Measurements from ENCODE around the gene KIF15. TPM values are rescaled to one million over a fixed set of nuclear protein-coding genes. Genes with fewer than 3 reads are reported as not detected.
A peak's percentile ranks its signal among the peaks of the same experiment; 100 is the strongest.

KIF15 gene
- total RNA-seq, 2 experiments from 2014 or later: 41.0 to 45.1 TPM

DNA sequence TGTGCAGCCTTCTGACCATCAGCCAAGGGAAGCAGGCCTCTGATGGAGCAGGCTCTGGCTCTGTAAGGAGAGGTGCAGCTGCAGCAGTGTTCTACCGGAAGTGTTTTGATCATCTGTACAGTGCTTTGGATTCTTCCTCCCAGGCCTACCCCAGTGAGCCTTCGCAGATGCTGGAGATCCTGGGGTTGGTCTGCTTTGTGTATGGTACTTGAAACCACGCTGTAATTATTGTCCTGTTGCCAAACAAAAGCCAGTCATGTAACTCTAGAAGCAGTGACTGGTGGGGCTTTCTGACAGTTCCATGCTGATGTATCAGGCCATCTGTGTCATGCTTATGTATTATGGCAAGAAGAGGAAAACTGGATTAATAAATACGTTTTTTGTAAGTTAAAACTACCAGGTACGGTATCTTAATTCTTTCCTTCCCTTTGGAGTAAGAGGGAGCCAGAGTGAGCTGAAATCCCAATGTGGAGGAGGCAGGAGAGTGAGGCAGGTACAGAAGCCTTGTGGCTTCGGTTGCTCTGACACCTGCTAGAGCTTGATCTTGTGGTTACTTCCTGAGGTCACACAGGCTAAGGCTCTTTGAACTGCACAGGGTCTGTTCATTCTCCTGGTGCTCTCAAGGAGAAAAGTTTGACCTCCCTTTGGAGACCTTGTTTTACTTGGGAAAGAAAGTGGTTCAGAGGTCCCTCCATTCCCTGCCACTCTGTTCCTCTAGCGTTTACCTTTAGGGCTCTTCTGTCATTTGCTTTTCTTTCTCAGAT lies 103.9 kb downstream of the KIF15 start:
- intact Hi-C loops (cut with micrococcal nuclease): no loop called here
- POLR2A ChIA-PET: no interaction called here
- Mint-ChIP-seq H3K36me3 (no peaks in the 10 kb centered on the region), H3K9me3 (peaks cover 2% of the 10 kb centered on the region), H3K27ac (peak overlapping the region; percentile 15), H3K4me3 (no peak overlapping the region), H3K4me1 (ENCODE audit: low read depth) (peaks cover 40% of the 10 kb centered on the region), H3K27me3 (no peaks in the 10 kb centered on the region)
- no peak for DNase-seq
- CTCF ChIA-PET: no interaction called here

DNA sequence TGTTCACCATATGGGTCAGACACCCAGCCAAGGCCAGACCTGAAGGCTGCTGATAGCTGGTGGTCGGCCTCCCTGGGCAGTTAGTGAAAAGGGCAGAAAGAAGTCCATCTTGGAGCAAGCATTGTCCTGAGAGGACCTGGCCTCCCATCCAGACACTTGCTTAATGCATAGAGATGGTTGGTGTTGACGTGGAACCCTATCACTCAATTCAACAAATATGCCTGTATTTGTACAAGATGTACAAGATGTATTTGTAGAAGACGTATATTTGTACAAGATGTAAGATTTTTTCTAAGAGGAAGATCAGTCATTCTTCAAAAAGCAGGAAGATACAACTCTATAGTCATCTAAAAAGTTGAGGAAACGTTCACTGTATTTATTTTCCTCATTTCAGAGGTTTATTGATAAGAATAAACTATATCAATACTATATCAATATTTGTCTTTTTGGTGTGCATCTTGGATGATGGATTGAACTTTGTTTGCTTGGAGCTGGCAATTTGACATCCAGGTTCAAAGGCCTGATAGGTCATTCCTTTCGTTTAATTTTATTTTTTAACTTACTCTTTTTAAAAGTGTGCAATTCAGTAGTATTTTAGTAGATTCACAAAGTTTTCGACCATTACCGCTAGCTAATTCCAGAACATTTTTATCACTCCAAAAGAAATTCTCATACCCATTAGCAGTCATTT lies 106.0 kb downstream of the KIF15 start:
- no peak for DNase-seq
- H3K36me3 Mint-ChIP-seq: no peaks in the 10 kb centered on the region
- no peak overlapping the region for H3K4me3 Mint-ChIP-seq
- H3K27ac Mint-ChIP-seq: no peak overlapping the region
- no peaks in the 10 kb centered on the region for H3K27me3 Mint-ChIP-seq
- H3K4me1 Mint-ChIP-seq (ENCODE audit: low read depth): peaks cover 33% of the 10 kb centered on the region
- ChIA-PET POLR2A (no interaction called here), CTCF (no interaction called here)
- intact Hi-C loops (cut with micrococcal nuclease): no loop called here
- peaks cover 2% of the 10 kb centered on the region for H3K9me3 Mint-ChIP-seq

DNA sequence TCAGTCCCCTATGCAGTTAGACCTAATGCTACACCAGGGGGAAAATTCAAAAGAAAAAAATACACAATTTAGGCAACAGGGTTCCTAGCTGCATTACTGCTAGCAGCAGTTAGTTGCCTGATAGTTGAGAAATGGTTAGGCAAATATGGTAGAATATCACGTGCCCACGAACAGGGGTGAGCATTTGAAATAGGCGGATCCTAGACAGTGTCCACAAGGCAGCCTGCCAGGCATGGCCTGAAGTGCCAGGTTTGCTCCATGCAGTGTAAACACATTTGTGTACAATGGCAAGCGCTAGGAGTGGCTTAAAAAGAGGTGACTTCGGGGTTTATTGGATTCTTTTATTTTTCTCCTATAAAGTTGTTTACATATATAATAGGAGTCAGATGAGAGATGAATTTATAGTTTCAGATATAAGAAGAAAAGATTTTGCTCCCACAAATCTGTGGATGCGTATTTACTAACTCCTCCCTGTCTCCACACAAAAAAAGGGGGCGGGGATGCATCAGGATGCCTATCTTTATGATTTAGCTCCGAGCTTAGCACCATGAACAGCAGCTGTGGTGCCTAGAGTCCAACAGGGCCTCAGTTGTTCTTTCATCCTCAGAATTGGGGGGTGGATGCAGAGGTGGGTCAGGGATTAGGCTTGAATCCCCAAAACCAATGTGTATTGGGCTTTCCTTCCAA lies 108.9 kb downstream of the KIF15 start:
- ChIA-PET CTCF (no interaction called here), POLR2A (no interaction called here)
- peaks cover 13% of the 10 kb centered on the region for H3K4me1 Mint-ChIP-seq (ENCODE audit: low read depth)
- H3K27me3 Mint-ChIP-seq: no peaks in the 10 kb centered on the region
- intact Hi-C loops (cut with micrococcal nuclease): no loop called here
- H3K9me3 Mint-ChIP-seq: peaks cover 2% of the 10 kb centered on the region
- H3K4me3 Mint-ChIP-seq: no peak overlapping the region
- H3K27ac Mint-ChIP-seq: no peak overlapping the region
- DNase-seq: no peak
- no peaks in the 10 kb centered on the region for H3K36me3 Mint-ChIP-seq

DNA sequence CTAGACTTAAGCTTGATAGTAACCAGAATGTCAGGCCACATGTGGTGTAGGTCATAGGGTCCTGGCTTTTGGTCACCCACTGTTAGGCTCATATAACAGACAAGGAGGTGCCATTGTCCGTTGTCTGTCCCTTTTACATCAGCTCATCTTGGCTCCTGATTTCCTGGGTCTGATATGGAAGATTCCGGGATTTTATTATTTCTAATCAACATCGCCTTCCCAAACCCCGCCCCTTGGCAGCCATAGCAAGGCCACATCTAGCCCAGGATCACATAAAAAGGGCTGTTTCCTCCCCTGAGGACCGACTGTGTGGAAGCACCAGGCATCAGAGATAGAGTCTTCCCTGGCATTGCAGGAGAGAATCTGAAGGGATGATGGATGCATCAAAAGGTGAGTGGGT lies 112.7 kb downstream of the KIF15 start, which contains the start of gene TGM4:
TSS of gene TGM4 (plus strand) at position 301 of the 400 bp plus-strand sequence. CDS start at position 372, 71 bp downstream.
- no peak for DNase-seq
- Mint-ChIP-seq H3K27ac (no peak within 1 kb of the TSS), H3K27me3 (no peaks in the 10 kb centered on the region), H3K9me3 (no peaks in the 10 kb centered on the region), H3K4me1 (ENCODE audit: low read depth) (no peaks in the 10 kb centered on the region), H3K4me3 (no peak within 1 kb of the TSS), H3K36me3 (no peaks in the 10 kb centered on the region)
- CTCF ChIA-PET: no interaction called here
- POLR2A ChIA-PET: no interaction called here
- intact Hi-C loops (cut with micrococcal nuclease): no loop called here

DNA sequence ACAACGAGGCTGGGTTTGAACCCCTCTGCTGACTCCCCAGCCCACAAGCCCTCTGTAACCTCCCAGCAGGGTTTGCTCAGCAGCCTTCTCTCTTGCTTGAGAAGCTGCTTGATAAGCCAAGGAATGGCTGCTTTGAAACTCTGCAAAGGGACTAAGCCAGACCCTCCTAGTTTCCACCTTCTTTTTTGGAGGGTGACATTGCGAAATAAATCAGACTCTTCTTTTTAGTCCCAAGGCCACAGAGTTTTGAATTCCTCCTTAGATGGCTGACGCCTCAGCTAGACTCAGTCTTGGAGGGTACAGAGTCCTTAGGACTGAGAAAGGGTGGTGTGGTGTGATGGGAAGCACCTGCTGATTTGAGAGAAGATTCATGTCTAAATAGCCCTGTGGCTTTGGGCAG lies 114.0 kb downstream of the KIF15 start:
- POLR2A ChIA-PET: no interaction called here
- no peak overlapping the region for H3K27ac Mint-ChIP-seq
- no peaks in the 10 kb centered on the region for H3K4me1 Mint-ChIP-seq (ENCODE audit: low read depth)
- H3K9me3 Mint-ChIP-seq: no peaks in the 10 kb centered on the region
- intact Hi-C loops (cut with micrococcal nuclease): no loop called here
- CTCF ChIA-PET: no interaction called here
- no peaks in the 10 kb centered on the region for H3K36me3 Mint-ChIP-seq
- no peaks in the 10 kb centered on the region for H3K27me3 Mint-ChIP-seq
- no peak overlapping the region for H3K4me3 Mint-ChIP-seq
- no peak for DNase-seq

DNA sequence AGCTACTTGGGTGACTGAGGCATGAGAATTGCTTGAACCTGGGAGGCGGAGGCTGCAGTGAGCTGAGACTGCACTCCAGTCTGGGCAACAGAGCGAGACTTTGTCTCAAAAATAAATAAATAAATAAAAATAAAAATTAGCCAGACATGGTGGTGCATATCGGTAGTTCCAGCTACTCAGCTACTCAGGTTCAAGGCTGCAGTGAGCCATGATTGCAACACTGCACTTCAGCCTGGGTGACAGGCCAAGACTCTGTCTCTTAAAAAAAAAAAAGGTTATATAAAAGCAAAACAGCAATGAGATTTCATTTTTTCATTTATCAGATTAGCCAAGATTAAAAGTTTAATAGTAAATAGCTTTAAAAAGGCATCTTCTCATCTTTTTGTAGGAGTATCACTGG lies 115.7 kb downstream of the KIF15 start:
- Mint-ChIP-seq H3K4me3 (no peak overlapping the region), H3K4me1 (ENCODE audit: low read depth) (no peaks in the 10 kb centered on the region), H3K27ac (no peak overlapping the region), H3K9me3 (no peaks in the 10 kb centered on the region), H3K36me3 (no peaks in the 10 kb centered on the region), H3K27me3 (no peaks in the 10 kb centered on the region)
- intact Hi-C loops (cut with micrococcal nuclease): no loop called here
- POLR2A ChIA-PET: no interaction called here
- DNase-seq: no peak
- CTCF ChIA-PET: no interaction called here

DNA sequence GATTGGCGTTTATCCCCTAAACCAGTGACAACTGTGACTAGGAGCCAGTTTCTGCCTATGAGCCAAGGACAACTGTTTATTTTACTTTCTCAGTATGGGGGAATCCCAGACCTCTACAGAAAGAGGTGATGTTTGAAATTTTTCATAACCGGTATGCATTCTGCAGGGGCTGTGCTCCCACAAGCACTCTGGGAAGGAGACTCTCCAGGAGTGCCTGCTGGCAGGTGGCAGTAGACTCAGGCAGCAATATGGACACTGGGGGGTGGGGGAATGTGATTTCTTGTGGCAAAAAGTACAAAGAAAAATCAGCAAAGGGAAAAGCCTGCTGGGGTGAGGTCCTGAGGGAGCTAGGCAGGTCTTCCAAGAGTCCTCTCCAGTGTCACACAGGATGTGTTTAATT lies 118.7 kb downstream of the KIF15 start:
- no peak overlapping the region for H3K27ac Mint-ChIP-seq
- no peak for DNase-seq
- no peaks in the 10 kb centered on the region for H3K4me1 Mint-ChIP-seq (ENCODE audit: low read depth)
- H3K36me3 Mint-ChIP-seq: no peaks in the 10 kb centered on the region
- no peaks in the 10 kb centered on the region for H3K9me3 Mint-ChIP-seq
- intact Hi-C loops (cut with micrococcal nuclease): no loop called here
- peaks cover 4% of the 10 kb centered on the region for H3K27me3 Mint-ChIP-seq
- ChIA-PET POLR2A (no interaction called here), CTCF (no interaction called here)
- H3K4me3 Mint-ChIP-seq: no peak overlapping the region

DNA sequence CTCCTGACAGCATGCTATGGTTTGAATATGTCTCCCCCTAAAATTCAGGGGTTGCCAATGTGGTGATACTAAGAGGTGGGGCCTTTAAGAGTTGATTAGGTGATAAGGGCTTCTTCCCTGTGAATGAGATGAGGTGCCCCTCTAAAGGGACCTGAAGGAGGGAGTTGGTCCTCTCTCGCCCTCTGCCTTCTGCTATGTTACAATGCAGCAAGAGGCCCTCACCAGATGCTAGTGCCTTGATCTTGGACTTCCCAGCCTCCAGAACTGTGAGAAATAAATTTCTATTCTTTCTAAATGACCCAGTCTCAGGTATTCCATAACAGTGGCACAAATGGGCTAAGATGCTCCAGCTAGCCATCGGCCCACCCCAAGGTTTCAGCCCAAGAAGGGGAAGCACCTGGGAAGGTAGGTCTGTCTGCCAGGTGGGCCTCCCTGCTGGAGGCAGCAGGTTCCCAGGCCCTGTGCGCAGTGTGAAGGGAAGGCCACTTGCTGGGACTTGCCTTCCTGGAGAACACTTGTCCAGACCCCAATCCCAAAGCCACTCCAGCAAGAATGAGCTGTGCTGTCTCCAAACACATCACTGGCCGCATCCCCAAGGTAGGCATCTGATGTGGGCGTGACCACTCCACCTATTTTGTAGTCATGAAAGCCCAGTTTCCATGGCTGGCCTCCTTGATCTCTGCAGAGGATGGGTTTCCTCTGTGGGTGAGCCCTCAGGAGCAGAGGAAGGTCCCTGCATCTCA lies 121.8 kb downstream of the KIF15 start:
- DNase-seq: no peak
- H3K4me1 Mint-ChIP-seq (ENCODE audit: low read depth): no peaks in the 10 kb centered on the region
- H3K27me3 Mint-ChIP-seq: peaks cover 9% of the 10 kb centered on the region
- ChIA-PET POLR2A (no interaction called here), CTCF (no interaction called here)
- intact Hi-C loops (cut with micrococcal nuclease): no loop called here
- no peaks in the 10 kb centered on the region for H3K9me3 Mint-ChIP-seq
- H3K27ac Mint-ChIP-seq: no peak overlapping the region
- no peaks in the 10 kb centered on the region for H3K36me3 Mint-ChIP-seq
- H3K4me3 Mint-ChIP-seq: no peak overlapping the region

DNA sequence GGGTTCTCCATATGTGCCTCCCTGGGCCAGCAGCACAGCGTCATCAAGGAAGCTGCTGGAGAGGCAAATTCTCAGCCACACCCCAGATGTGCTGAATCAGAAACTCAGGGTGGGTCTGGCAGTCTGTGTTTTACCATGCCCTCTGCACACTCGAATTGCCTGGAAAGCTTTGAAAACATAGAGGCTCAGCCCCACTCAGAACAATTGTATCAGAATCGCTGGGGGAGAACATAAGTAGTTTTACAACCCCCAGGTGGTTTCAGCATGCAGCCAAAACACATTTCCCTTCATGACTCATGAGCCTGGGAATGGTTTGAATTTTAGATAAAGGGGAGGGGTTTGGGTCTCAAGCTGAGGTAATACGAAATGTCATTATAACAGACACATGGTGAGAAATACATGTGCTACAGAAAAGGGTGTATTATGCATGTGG lies 122.4 kb downstream of the KIF15 start:
- intact Hi-C loops (cut with micrococcal nuclease): no loop called here

DNA sequence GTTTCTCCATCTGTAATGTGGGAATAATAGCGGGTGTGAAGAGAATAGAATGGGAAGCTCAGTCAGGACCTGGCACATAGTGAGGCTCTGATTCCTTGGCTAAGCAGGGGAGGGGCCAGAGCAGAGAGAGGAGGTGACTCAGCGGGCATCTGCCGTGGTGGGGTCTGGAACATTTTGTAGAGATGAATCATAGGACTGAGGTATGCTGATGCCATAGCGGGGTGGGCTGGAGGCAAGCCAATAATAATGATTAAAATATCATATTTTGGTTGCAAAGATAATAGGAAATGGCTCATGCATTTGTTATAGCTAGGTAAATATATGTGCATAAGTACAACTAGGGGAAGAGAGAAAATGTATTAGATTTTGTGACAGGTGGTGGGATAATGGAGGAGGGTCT lies 124.0 kb downstream of the KIF15 start:
- Mint-ChIP-seq H3K4me1 (ENCODE audit: low read depth) (no peaks in the 10 kb centered on the region), H3K4me3 (no peak overlapping the region), H3K27me3 (peaks cover 9% of the 10 kb centered on the region), H3K9me3 (no peaks in the 10 kb centered on the region), H3K27ac (no peak overlapping the region), H3K36me3 (no peaks in the 10 kb centered on the region)
- intact Hi-C loops (cut with micrococcal nuclease): no loop called here
- POLR2A ChIA-PET: no interaction called here
- CTCF ChIA-PET: no interaction called here
- no peak for DNase-seq

More for the DNA sequence above, 122.4 kb downstream of the KIF15 start:
- no peak overlapping the region for H3K4me3 Mint-ChIP-seq
- H3K4me1 Mint-ChIP-seq (ENCODE audit: low read depth): no peaks in the 10 kb centered on the region
- DNase-seq: no peak
- H3K27ac Mint-ChIP-seq: no peak overlapping the region
- no peaks in the 10 kb centered on the region for H3K36me3 Mint-ChIP-seq
- ChIA-PET CTCF (no interaction called here), POLR2A (no interaction called here)
- no peaks in the 10 kb centered on the region for H3K9me3 Mint-ChIP-seq
- H3K27me3 Mint-ChIP-seq: peaks cover 9% of the 10 kb centered on the region

DNA sequence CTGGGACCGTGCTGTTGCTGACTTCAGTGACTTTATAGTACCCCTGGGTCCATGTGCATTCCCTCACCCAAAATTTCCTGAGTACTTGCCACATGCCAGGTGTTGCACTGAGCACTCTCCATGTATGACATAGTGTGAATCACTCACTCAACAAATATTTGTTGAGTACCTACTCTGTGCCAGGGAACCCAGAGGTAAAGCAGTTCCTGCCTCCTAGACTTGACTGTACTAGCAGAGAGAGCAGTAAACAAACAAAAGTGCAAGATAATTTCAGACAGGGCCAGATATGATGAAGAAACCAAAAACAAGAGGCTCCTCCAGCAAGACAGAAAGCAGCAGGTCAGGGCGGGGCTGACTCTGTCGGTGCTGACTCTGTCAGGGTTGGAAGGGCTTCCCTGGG lies 125.0 kb downstream of the KIF15 start:
- POLR2A ChIA-PET: no interaction called here
- Mint-ChIP-seq H3K4me1 (ENCODE audit: low read depth) (no peaks in the 10 kb centered on the region), H3K36me3 (no peaks in the 10 kb centered on the region), H3K9me3 (no peaks in the 10 kb centered on the region), H3K4me3 (no peak overlapping the region), H3K27me3 (peaks cover 9% of the 10 kb centered on the region), H3K27ac (no peak overlapping the region)
- DNase-seq: no peak
- intact Hi-C loops (cut with micrococcal nuclease): no loop called here
- CTCF ChIA-PET: no interaction called here

DNA sequence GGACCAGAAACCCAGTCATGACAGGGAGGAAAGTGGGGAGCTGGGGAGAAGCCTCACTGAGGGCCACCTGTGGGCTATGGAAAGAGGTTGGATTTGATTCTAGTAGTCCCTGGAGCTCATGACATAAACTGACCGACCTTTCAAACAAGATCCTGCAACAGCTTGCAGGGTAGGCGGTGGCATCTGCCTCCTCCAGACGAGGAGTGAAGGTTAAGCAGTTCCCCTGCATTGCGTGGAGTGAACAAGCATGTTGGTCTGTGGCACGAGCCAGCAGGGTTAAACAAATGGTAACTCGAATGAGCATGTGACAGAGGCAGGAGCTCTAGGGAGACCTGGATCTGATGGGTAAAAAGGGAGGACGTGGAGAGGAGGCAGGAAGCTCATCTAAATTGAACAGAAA lies 125.5 kb downstream of the KIF15 start:
- POLR2A ChIA-PET: no interaction called here
- Mint-ChIP-seq H3K4me1 (ENCODE audit: low read depth) (no peaks in the 10 kb centered on the region), H3K36me3 (no peaks in the 10 kb centered on the region), H3K27ac (no peak overlapping the region), H3K9me3 (no peaks in the 10 kb centered on the region), H3K27me3 (peaks cover 9% of the 10 kb centered on the region), H3K4me3 (no peak overlapping the region)
- CTCF ChIA-PET: interaction anchor here (1.0 kb wide), 1 partner anchor 27 kb away, joined by 3 read pairs; no protein-coding TSS in a partner anchor
- no peak for DNase-seq
- intact Hi-C loops (cut with micrococcal nuclease): no loop called here

Data from activated CD4-positive, alpha-beta memory T cell treated with anti-CD3 and anti-CD28 coated beads for 36 hours (primary cell).